WTC11 (cell line): ENCODE measurements around the gene FASTKD3. TPM values are rescaled to one million over a fixed set of nuclear protein-coding genes. Genes with fewer than 3 reads are reported as not detected.

Experiments
- ATAC-seq: fragments of 200-7000 bp; cut with Tn5 transposase; 2 replicates; pipeline ENCODE4 v1.10.0; 2021; ENCODE audit warnings: mild to moderate bottlenecking, moderate library complexity
- CTCF ChIA-PET: fragments of 300-600 bp; sonication (Branson Sonifier 250); formaldehyde crosslinking; loops from one replicate; lab custom pipeline; 2021; ENCODE audit warnings: antibody characterized with exemption; lab: Charles Lee
- POLR2A ChIA-PET: fragments of 350-600 bp; sonication (Branson Sonifier 250); formaldehyde crosslinking; loops from one replicate; lab custom pipeline; 2021; ENCODE audit warnings: antibody characterized with exemption; lab: Charles Lee
- DNase-seq: peaks from one replicate; pipeline ENCODE4 v3.0.0; 2021; ENCODE audit warnings: low spot score
- H3K27ac Mint-ChIP-seq: 2 replicates; pipeline ENCODE4 v1.8.0; 2021; ENCODE audit warnings: mixed read lengths
- H3K27me3 Mint-ChIP-seq: 2 replicates; pipeline ENCODE4 v1.8.0; 2021; ENCODE audit warnings: low read depth, mild to moderate bottlenecking, moderate library complexity, mixed read lengths
- H3K36me3 Mint-ChIP-seq: 2 replicates; pipeline ENCODE4 v1.8.0; 2021; ENCODE audit warnings: mixed read lengths
- H3K4me1 Mint-ChIP-seq: 2 replicates; pipeline ENCODE4 v1.8.0; 2022; ENCODE audit warnings: mixed read lengths
- H3K4me3 Mint-ChIP-seq: 2 replicates; pipeline ENCODE4 v1.8.0; 2021; ENCODE audit warnings: mild to moderate bottlenecking, moderate library complexity, mixed read lengths
- H3K9me3 Mint-ChIP-seq: 2 replicates; pipeline ENCODE4 v1.8.0; 2021; ENCODE audit warnings: mixed read lengths
- AFF4 ChIP-seq: sonication (generic); formaldehyde crosslinking; IDR thresholded peaks from 2 replicates; pipeline ENCODE4 v1.8.1; 2023; ENCODE audit warnings: mild to moderate bottlenecking, missing genetic modification reagents, borderline replicate concordance
- ATF2 ChIP-seq: sonication (generic); formaldehyde crosslinking; IDR thresholded peaks from 2 replicates; pipeline ENCODE4 v1.8.1; 2022; ENCODE audit warnings: low read depth, missing genetic modification reagents, borderline replicate concordance
- ATF6 ChIP-seq: sonication (generic); formaldehyde crosslinking; IDR thresholded peaks from 2 replicates; pipeline ENCODE4 v1.8.1; 2023; ENCODE audit warnings: mild to moderate bottlenecking, missing genetic modification reagents
- ERG ChIP-seq: fragments of 250-450 bp; sonication (Bioruptor Pico); IDR thresholded peaks from 2 replicates; pipeline ENCODE4 v1.8.0; 2021; ENCODE audit warnings: mild to moderate bottlenecking
- FOXP1 ChIP-seq: sonication (generic); formaldehyde crosslinking; IDR thresholded peaks from 2 replicates; pipeline ENCODE4 v1.8.0; 2022; ENCODE audit warnings: missing genetic modification reagents, mild to moderate bottlenecking, moderate library complexity, borderline replicate concordance
- GABPB1 ChIP-seq: sonication (generic); formaldehyde crosslinking; IDR thresholded peaks from 2 replicates; pipeline ENCODE4 v1.8.1; 2023; ENCODE audit warnings: mild to moderate bottlenecking, missing genetic modification reagents
- GRHL2 ChIP-seq: fragments of 250-450 bp; sonication (Bioruptor Pico); IDR thresholded peaks from 2 replicates; pipeline ENCODE4 v1.8.0; 2022; ENCODE audit warnings: mild to moderate bottlenecking, moderate library complexity; ENCODE audit not compliant: insufficient replicate concordance, severe bottlenecking
- HMGA2 ChIP-seq: fragments of 250-450 bp; sonication (Bioruptor Pico); IDR thresholded peaks from 2 replicates; pipeline ENCODE4 v1.4.0; 2021; ENCODE audit warnings: mild to moderate bottlenecking, moderate library complexity
- IRF2 ChIP-seq: sonication (generic); formaldehyde crosslinking; IDR thresholded peaks from 2 replicates; pipeline ENCODE4 v1.8.0; 2022; ENCODE audit warnings: low read depth, missing genetic modification reagents, borderline replicate concordance
- JAZF1 ChIP-seq: fragments of 250-450 bp; sonication (Bioruptor Pico); IDR thresholded peaks from 2 replicates; pipeline ENCODE4 v1.9.0; 2021; ENCODE audit warnings: moderate library complexity, mild to moderate bottlenecking, inconsistent platforms
- KAT7 ChIP-seq: sonication (generic); formaldehyde crosslinking; IDR thresholded peaks from 2 replicates; pipeline ENCODE4 v1.8.1; 2023; ENCODE audit warnings: missing genetic modification reagents, mild to moderate bottlenecking, borderline replicate concordance
- PRDM15 ChIP-seq: sonication (generic); formaldehyde crosslinking; IDR thresholded peaks from 2 replicates; pipeline ENCODE4 v1.8.0; 2022; ENCODE audit warnings: missing genetic modification reagents
- SMAD3 ChIP-seq: sonication (generic); formaldehyde crosslinking; IDR thresholded peaks from 2 replicates; pipeline ENCODE4 v1.8.0; 2022; ENCODE audit warnings: missing genetic modification reagents, mild to moderate bottlenecking, borderline replicate concordance
- SOX15 ChIP-seq: fragments of 250-450 bp; sonication (Bioruptor Pico); IDR thresholded peaks from 2 replicates; pipeline ENCODE4 v1.9.0; 2021; ENCODE audit warnings: mild to moderate bottlenecking
- TEAD1 ChIP-seq: sonication (generic); formaldehyde crosslinking; IDR thresholded peaks from 2 replicates; pipeline ENCODE4 v1.8.0; 2022; ENCODE audit warnings: mild to moderate bottlenecking, missing genetic modification reagents
- TEAD4 ChIP-seq: sonication (generic); formaldehyde crosslinking; IDR thresholded peaks from 2 replicates; pipeline ENCODE4 v1.8.0; 2022; ENCODE audit warnings: mild to moderate bottlenecking, missing genetic modification reagents
- ZBTB43 ChIP-seq: sonication (generic); formaldehyde crosslinking; IDR thresholded peaks from 2 replicates; pipeline ENCODE4 v1.8.1; 2023; ENCODE audit warnings: mild to moderate bottlenecking, missing genetic modification reagents
- ZNF219 ChIP-seq: sonication (generic); formaldehyde crosslinking; IDR thresholded peaks from 2 replicates; pipeline ENCODE4 v1.8.0; 2023; ENCODE audit warnings: missing genetic modification reagents, mild to moderate bottlenecking, borderline replicate concordance
- ZNF416 ChIP-seq: fragments of 250-450 bp; sonication (Bioruptor Pico); IDR thresholded peaks from 2 replicates; pipeline ENCODE4 v1.9.0; 2021; ENCODE audit warnings: mild to moderate bottlenecking, inconsistent platforms
- ZNF532 ChIP-seq: fragments of 250-450 bp; sonication (Bioruptor Pico); IDR thresholded peaks from 2 replicates; pipeline ENCODE4 v1.9.0; 2021; ENCODE audit warnings: mild to moderate bottlenecking, borderline replicate concordance
- total RNA-seq: library from RNA; stranded (reverse); gene quantifications from 3 replicates; pipeline ENCODE4 v1.2.3, GENCODE V29; 2021

The FASTKD3 gene
- total RNA-seq, 1 experiment from 2014 or later: 8.7 TPM

- TF ChIP-seq GRHL2 (no peak), SMAD3 (CRISPR knock-in tag) (no peak), AFF4 (no peak), HMGA2 (CRISPR knock-in tag) (no peak), ZNF416 (no peak), TEAD1 (CRISPR knock-in tag) (no peak), ATF6 (CRISPR knock-in tag) (no peak), TEAD4 (CRISPR knock-in tag) (no peak), ERG (no peak), SOX15 (CRISPR knock-in tag) (no peak), GABPB1 (no peak)
These were observed 45.2 kb downstream of the FASTKD3 start (continued) for GRCh38 chr5:7823594-7823993.

- CTCF ChIA-PET: no interaction called here
- H3K27me3 Mint-ChIP-seq: no peaks in the 10 kb centered on the region
- no peaks in the 10 kb centered on the region for H3K4me1 Mint-ChIP-seq
- TF ChIP-seq IRF2 (CRISPR knock-in tag) (no peak), JAZF1 (CRISPR knock-in tag) (no peak), TEAD4 (CRISPR knock-in tag) (no peak), ZBTB43 (CRISPR knock-in tag) (no peak), FOXP1 (CRISPR knock-in tag) (no peak), ZNF532 (CRISPR knock-in tag) (no peak), ZNF219 (CRISPR knock-in tag) (no peak), ATF2 (CRISPR knock-in tag) (no peak), PRDM15 (CRISPR knock-in tag) (no peak), KAT7 (CRISPR knock-in tag) (no peak)
These were observed 46.4 kb downstream of the FASTKD3 start for GRCh38 chr5:7822449-7822848.

More at GRCh38 chr5:7822449-7822848, 46.4 kb downstream of the FASTKD3 start:
- Mint-ChIP-seq H3K9me3 (no peaks in the 10 kb centered on the region), H3K27ac (no peak overlapping the region), H3K36me3 (peaks cover 63% of the 10 kb centered on the region), H3K4me3 (no peak overlapping the region)
- ATAC-seq: no peak
- DNase-seq: no peak
- POLR2A ChIA-PET: no interaction called here
